ENCODE data around the gene BCL10.

GRCh38 chr1:85219853-85220610 lies 56.4 kb downstream of the BCL10 start:
- no peak for TF ChIP-seq TAF1 (IDR thresholded peaks at IDR 0.05; ENCODE audit: low read depth, low read length)
- TF ChIP-seq, protein P1, sequence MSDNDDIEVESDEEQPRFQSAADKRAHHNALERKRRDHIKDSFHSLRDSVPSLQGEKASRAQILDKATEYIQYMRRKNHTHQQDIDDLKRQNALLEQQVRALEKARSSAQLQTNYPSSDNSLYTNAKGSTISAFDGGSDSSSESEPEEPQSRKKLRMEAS (IDR thresholded peaks at IDR 0.05) = no peak
- TF ChIP-seq, protein P2, sequence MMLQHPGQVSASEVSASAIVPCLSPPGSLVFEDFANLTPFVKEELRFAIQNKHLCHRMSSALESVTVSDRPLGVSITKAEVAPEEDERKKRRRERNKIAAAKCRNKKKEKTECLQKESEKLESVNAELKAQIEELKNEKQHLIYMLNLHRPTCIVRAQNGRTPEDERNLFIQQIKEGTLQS (IDR thresholded peaks at IDR 0.05; ENCODE audit: insufficient read depth, low read depth, low read length) = no peak
- TF ChIP-seq CTCF (IDR thresholded peaks at IDR 0.05; ENCODE audit: control extremely low read depth in 1 of 3, insufficient read depth in 1 of 3, low read depth in 1 of 3, low read length in 3 of 3) = no peak
- TF ChIP-seq MAFK (IDR thresholded peaks at IDR 0.05; ENCODE audit: low read depth, low read length) = no peak
- no peak for TF ChIP-seq RXRA (IDR thresholded peaks at IDR 0.05; ENCODE audit: insufficient read depth, low read depth, low read length)
- TF ChIP-seq GTF2F1 (IDR thresholded peaks at IDR 0.05; ENCODE audit: borderline replicate concordance, low read depth, low read length) = no peak
- TF ChIP-seq PHF8 (conservative IDR thresholded peaks at IDR 0.05; ENCODE audit: low read depth, low read length) = no peak
- TF ChIP-seq POLR2A (IDR thresholded peaks at IDR 0.05; ENCODE audit: control extremely low read depth in 1 of 2, low read depth in 2 of 2, low read length in 2 of 2) = no peak
- TF ChIP-seq CTBP2 (IDR thresholded peaks at IDR 0.05; ENCODE audit: borderline replicate concordance, insufficient read depth, insufficient read length, low read length) = no peak
- TF ChIP-seq EP300 (IDR thresholded peaks at IDR 0.05; ENCODE audit: borderline replicate concordance in 1 of 2, low read depth in 2 of 2, low read length in 2 of 2) = no peak
- TF ChIP-seq SAP30 (IDR thresholded peaks at IDR 0.05; ENCODE audit: insufficient read depth, insufficient replicate concordance, low read length) = no peak
- no peak for TF ChIP-seq CHD2 (IDR thresholded peaks at IDR 0.05; ENCODE audit: low read length)

Measured in H1 (cell line).